Activated CD4-positive, alpha-beta T cell treated with anti-CD3 and anti-CD28 coated beads for 36 hours (primary cell): Measurements from ENCODE around the gene TNRC6A. TPM values are rescaled to one million over a fixed set of nuclear protein-coding genes. Genes with fewer than 3 reads are reported as not detected.
"Not testable (repeated sequence)": the region's sequence is repeated elsewhere in the genome, so short reads cannot be mapped to it uniquely, and the experiment has no call there.

Experiments
- ATAC-seq: fragments of 200-7000 bp; cut with Tn5 transposase; one replicate; pipeline ENCODE4 v1.10.0; 2021; ENCODE audit warnings: mild to moderate bottlenecking, moderate library complexity
- CTCF ChIA-PET: fragments of 350-600 bp; sonication (Branson Sonifier 250); formaldehyde crosslinking; loops from one replicate; lab custom pipeline; 2021; ENCODE audit warnings: antibody characterized with exemption; lab: Charles Lee
- POLR2A ChIA-PET: fragments of 350-600 bp; sonication (Branson Sonifier 250); formaldehyde crosslinking; loops from one replicate; lab custom pipeline; 2021; ENCODE audit warnings: antibody characterized with exemption, inconsistent platforms; lab: Charles Lee
- DNase-seq: peaks from one replicate; pipeline ENCODE4 v3.0.0-alpha.2; 2020
- H3K27ac Mint-ChIP-seq: one replicate; pipeline ENCODE4 v1.8.0; 2021; ENCODE audit warnings: mixed read lengths
- H3K27me3 Mint-ChIP-seq: one replicate; pipeline ENCODE4 v1.8.0; 2021; ENCODE audit warnings: mixed read lengths
- H3K36me3 Mint-ChIP-seq: one replicate; pipeline ENCODE4 v1.8.0; 2021; ENCODE audit warnings: low read depth, mixed read lengths
- H3K4me1 Mint-ChIP-seq: one replicate; pipeline ENCODE4 v1.8.0; 2021; ENCODE audit warnings: mixed read lengths
- H3K4me3 Mint-ChIP-seq: one replicate; pipeline ENCODE4 v1.8.0; 2021; ENCODE audit warnings: mild to moderate bottlenecking, moderate library complexity, mixed read lengths
- H3K9me3 Mint-ChIP-seq: one replicate; pipeline ENCODE4 v1.8.0; 2021; ENCODE audit warnings: low read depth, mixed read lengths
- intact Hi-C, 2 experiments: fragments of 100-400 bp; cut with DNase I in 1 of 2; cut with micrococcal nuclease in 1 of 2; formaldehyde crosslinking; loops; one replicate each; pipeline versions ENCODE4 v1.14.2 to v1.15.1; 2022 to 2024; cut with DNase I, micrococcal nuclease
- total RNA-seq, 2 experiments: library from RNA; stranded (reverse); gene quantifications; one replicate each; pipeline ENCODE4 v1.2.3, GENCODE V29; 2021

Gene TNRC6A
- total RNA-seq, 2 experiments from 2014 or later, result 34.6 to 46.1 TPM

DNA sequence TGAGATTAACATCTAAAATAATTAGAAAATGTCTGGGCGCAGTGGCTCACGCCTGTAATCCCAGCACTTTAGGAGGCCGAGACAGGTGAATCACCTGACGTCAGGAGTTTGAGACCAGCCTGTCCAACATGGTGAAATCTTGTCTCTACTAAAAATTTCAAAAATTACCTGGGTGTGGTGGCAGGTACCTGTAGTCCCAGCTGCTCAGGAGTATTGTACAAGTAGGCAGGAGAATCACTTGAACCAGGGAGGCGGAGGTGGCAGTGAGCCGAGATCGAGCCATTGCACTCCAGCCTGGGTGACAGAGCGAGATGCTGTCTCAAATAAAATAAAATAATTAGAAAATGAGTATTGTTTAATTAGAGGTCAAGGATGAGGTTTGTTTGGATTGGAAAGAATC is 13.2 kb downstream of the TNRC6A start:
- H3K27ac Mint-ChIP-seq, ATAC-seq, H3K9me3 Mint-ChIP-seq, H3K27me3 Mint-ChIP-seq, H3K4me3 Mint-ChIP-seq, intact Hi-C loops, DNase-seq, CTCF ChIA-PET, POLR2A ChIA-PET: not testable (repeated sequence)
- H3K4me1 Mint-ChIP-seq, result peaks cover 94% of the 10 kb centered on the region
- H3K36me3 Mint-ChIP-seq, result peaks cover 36% of the 10 kb centered on the region

DNA sequence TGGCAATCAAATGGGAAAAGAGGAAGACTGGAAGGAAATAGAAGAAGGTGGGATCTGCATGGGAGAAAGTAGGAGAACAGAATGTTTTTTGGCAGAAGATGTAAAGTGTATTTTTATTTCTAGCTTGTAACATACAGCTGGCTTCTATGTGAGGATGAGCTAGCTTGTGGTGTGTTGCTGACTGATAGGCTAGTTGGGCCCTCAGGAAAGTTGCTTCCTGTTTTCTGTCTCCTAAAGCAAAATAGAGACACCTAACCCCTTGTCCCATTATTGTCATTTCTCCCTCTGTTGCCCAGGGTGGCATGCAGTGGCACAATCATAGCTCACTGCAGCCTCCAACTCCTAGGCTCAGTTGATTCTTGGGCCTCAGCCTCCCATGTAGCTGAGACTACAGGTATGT is 15.9 kb downstream of the TNRC6A start:
- peaks cover 90% of the 10 kb centered on the region for H3K4me1 Mint-ChIP-seq
- ATAC-seq (no peak), DNase-seq (no peak)
- peak overlapping the region; percentile 15 for H3K27ac Mint-ChIP-seq
- peaks cover 41% of the 10 kb centered on the region for H3K36me3 Mint-ChIP-seq
- H3K4me3 Mint-ChIP-seq, result no peak overlapping the region
- H3K9me3 Mint-ChIP-seq, result no peaks in the 10 kb centered on the region
- intact Hi-C loops, result no loop called here
- CTCF ChIA-PET, result interaction anchor here (1.1 to 2.2 kb wide), 2 partner anchors 10 to 12 kb away, joined by 4 to 5 read pairs; no protein-coding TSS in a partner anchor
- POLR2A ChIA-PET, result no interaction called here
- no peaks in the 10 kb centered on the region for H3K27me3 Mint-ChIP-seq

DNA sequence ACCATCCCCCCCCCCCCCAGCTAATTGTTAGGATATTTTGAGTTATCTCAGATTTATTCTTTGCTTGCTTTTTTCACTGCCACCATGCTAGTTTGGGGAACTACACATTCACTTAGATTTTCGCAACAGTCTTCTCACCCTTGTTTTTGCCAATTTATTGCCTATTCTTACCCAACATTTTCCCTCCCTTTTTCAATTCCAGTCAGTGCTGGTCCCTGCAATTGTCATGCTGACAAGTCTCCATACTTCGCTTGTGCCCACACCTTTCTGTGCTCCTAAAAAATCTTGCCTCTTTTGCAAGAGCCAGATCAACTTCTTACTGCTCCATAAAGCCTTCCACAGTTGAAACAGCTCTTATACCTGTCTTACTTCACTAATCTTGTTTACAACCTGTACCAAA is 16.3 kb downstream of the TNRC6A start:
- intact Hi-C loops, result no loop called here
- ChIA-PET CTCF (interaction anchor here (1.1 to 2.2 kb wide), 2 partner anchors 11 to 12 kb away, joined by 4 to 5 read pairs; no protein-coding TSS in a partner anchor), POLR2A (no interaction called here)
- Mint-ChIP-seq H3K36me3 (peaks cover 41% of the 10 kb centered on the region), H3K27me3 (no peaks in the 10 kb centered on the region), H3K9me3 (no peaks in the 10 kb centered on the region), H3K27ac (no peak overlapping the region), H3K4me1 (peaks cover 88% of the 10 kb centered on the region), H3K4me3 (no peak overlapping the region)
- no peak for DNase-seq
- no peak for ATAC-seq

DNA sequence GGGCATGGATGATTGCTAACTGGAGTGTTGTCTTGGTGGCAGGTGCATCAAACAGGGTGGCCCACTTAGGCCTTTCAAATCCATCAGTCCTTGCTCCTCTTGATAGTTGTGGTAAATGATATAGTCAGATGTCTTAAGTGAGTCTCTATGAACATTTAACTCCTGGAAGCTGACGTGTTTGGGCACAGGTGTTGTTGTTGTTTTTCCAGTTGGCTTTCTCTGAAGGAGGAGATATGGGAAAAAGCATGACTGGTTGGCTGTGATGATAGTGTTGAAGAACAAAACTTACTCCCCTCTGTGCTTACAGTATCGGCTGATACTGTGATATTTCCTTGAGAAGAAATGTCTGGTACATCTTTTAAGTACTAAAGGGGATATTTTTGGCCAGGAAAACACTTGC is 18.0 kb downstream of the TNRC6A start:
- Mint-ChIP-seq H3K27ac (peak overlapping the region; percentile 75), H3K4me1 (peaks cover 85% of the 10 kb centered on the region), H3K4me3 (no peak overlapping the region), H3K36me3 (peaks cover 33% of the 10 kb centered on the region), H3K9me3 (no peaks in the 10 kb centered on the region), H3K27me3 (no peaks in the 10 kb centered on the region)
- CTCF ChIA-PET, result interaction anchor here (2.2 kb wide), 1 partner anchor 12 kb away, joined by 5 read pairs; no protein-coding TSS in a partner anchor
- intact Hi-C loops, result no loop called here
- ATAC-seq (no peak), DNase-seq (no peak)
- POLR2A ChIA-PET, result interaction anchor here (0.6 kb wide), 1 partner anchor 17 kb away, joined by 8 read pairs; no protein-coding TSS in a partner anchor

DNA sequence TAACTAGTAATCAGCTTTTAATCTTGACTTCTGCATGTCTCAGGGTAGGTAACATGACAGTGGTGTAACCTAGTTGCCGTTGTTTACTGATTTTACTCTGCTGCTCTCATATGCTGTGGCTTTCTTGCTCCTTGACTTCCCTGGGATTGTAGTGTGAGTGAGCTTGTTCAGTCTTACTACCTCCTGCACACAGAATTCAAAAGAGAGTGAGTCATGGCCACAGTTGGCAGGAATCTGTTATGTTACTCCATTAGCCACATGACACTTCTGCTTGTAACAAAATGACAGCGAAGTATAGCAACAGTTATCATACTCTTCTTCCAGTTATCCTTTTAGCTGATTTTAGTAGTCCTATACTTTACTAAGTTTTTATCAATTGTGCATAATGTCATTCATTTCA is 18.8 kb downstream of the TNRC6A start:
- Mint-ChIP-seq H3K4me1 (peaks cover 86% of the 10 kb centered on the region), H3K27ac (peak overlapping the region; percentile 66), H3K4me3 (no peak overlapping the region), H3K27me3 (no peaks in the 10 kb centered on the region), H3K9me3 (no peaks in the 10 kb centered on the region), H3K36me3 (peaks cover 33% of the 10 kb centered on the region)
- ChIA-PET POLR2A (interaction anchor here (0.6 to 1.0 kb wide), 6 partner anchors 15 to 209 kb away, joined by 3 to 8 read pairs (median 3); no protein-coding TSS in a partner anchor), CTCF (interaction anchor here (0.6 to 1.0 kb wide), 3 partner anchors 9 to 70 kb away, joined by 3 to 5 read pairs (median 3); no protein-coding TSS in a partner anchor)
- intact Hi-C loops, result loop anchor here (1.0 to 2.0 kb wide), 3 partner anchors 8 to 79 kb away; partner anchors contain the start of gene TNRC6A (in 1 of the 2)
- ATAC-seq (peak; percentile 91), DNase-seq (peak; percentile 40)

DNA sequence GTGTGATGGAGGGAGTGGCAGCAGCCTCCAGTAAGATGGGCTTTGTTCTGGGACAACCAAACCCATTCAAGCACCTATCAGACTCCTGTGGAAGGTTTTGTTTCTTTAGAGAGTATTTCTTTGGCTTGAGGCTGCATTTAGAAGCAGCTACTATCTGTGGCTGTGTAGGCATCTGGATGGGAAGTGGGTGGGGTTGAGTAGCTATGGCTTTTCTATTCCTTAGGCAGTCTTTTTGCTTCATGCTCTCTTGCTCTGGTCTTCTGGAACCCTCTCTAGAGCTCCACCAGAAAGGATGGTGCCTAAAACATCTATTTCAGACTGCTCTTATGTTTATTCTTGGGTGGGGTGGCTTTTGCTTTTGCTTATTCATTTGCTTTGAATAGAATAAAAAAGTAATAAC is 19.9 kb downstream of the TNRC6A start:
- Mint-ChIP-seq H3K4me1 (peaks cover 80% of the 10 kb centered on the region), H3K9me3 (no peaks in the 10 kb centered on the region), H3K27ac (peak overlapping the region; percentile 66), H3K27me3 (no peaks in the 10 kb centered on the region), H3K4me3 (no peak overlapping the region), H3K36me3 (peaks cover 29% of the 10 kb centered on the region)
- ChIA-PET CTCF (interaction anchor here (1.0 kb wide), 1 partner anchor 232 kb away, joined by 3 read pairs; no protein-coding TSS in a partner anchor), POLR2A (interaction anchor here (1.0 kb wide), 1 partner anchor 16 kb away, joined by 3 read pairs; no protein-coding TSS in a partner anchor)
- DNase-seq (no peak), ATAC-seq (no peak)
- intact Hi-C loops, result loop anchor here in 1 of 2 experiments (2.0 kb wide), 1 partner anchor 21 kb away; the partner anchor contains the start of gene TNRC6A

DNA sequence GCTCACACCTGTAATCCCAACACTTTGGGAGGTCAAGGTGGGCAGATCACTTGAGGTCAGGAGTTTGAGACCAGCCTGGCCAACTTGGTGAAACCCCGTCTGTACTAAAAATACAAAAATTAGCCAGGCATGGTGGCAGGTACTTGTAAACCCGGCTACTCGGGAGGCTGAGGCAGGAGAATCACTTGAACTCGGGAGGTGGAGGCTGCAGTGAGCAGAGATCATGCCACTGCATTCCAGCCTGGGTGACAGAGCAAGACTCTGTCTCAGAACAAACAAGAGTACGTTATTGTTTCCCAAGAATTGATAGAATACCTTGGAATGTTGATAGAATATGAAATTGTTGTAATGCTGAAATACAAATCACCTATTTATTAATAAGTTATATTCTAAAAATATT is 20.4 kb downstream of the TNRC6A start:
- POLR2A ChIA-PET, result interaction anchor here (0.6 kb wide), 1 partner anchor 101 kb away, joined by 6 read pairs; no protein-coding TSS in a partner anchor
- ATAC-seq, H3K27me3 Mint-ChIP-seq, H3K27ac Mint-ChIP-seq, H3K9me3 Mint-ChIP-seq, H3K4me3 Mint-ChIP-seq, DNase-seq: not testable (repeated sequence)
- intact Hi-C loops, result loop anchor here (2.0 to 10.0 kb wide), 2 partner anchors 21 to 205 kb away; partner anchors contain the start of gene TNRC6A (in 1 of the 2)
- peaks cover 80% of the 10 kb centered on the region for H3K4me1 Mint-ChIP-seq
- CTCF ChIA-PET, result interaction anchor here (1.0 to 1.8 kb wide), 4 partner anchors 12 to 233 kb away, joined by 3 to 5 read pairs (median 4); no protein-coding TSS in a partner anchor
- H3K36me3 Mint-ChIP-seq, result peaks cover 29% of the 10 kb centered on the region

DNA sequence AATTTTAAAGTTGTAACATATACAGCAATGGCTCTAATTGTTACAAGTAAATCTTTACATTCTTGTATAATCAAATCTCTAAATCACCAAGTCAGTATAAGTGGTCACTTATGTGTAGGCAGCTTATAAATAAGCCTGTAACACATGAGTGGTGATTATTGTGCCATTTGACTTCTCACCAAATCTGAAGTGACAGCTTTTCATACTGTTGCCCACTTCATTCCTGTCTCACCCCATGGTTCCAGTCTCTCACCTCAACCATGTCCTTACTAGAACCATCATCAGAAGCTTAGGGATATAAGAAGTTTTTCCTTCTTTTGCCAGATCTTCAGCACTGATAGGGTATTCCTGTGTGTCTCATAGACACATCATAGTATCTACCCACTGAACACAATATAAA is 23.5 kb downstream of the TNRC6A start:
- POLR2A ChIA-PET, result interaction anchor here (0.8 to 1.4 kb wide), 4 partner anchors 24 to 227 kb away, joined by 3 to 6 read pairs (median 3); no protein-coding TSS in a partner anchor
- intact Hi-C loops, result loop anchor here in 1 of 2 experiments (1.0 to 10.0 kb wide), 3 partner anchors 23 to 208 kb away; no protein-coding TSS in a partner anchor
- Mint-ChIP-seq H3K36me3 (peaks cover 13% of the 10 kb centered on the region), H3K27ac (peak overlapping the region; percentile 88), H3K4me3 (peak overlapping the region; percentile 38), H3K9me3 (no peaks in the 10 kb centered on the region), H3K4me1 (peaks cover 69% of the 10 kb centered on the region), H3K27me3 (no peaks in the 10 kb centered on the region)
- CTCF ChIA-PET, result interaction anchor here (0.6 to 1.2 kb wide), 5 partner anchors 9 to 480 kb away, joined by 3 to 5 read pairs (median 3); no protein-coding TSS in a partner anchor
- ATAC-seq, result peak; percentile 16
- DNase-seq, result no peak

DNA sequence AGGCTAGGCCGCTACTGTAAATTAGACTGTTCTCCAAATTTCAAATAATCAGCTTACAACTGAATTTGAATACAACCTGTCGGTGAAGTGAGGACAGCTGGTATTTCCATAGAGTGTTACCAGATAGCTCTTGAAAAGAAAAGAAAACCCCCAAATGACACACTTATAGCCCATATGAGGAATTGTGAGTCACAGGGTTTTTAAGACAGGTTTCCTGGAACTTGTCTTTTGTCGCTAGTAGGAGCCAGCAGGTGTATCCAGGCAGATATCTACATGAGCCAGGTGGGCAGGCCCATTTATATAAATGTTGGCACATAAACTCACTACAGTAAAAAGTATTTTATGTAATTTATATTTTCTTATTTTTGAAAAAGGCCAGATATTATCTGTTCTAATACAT is 24.0 kb downstream of the TNRC6A start:
- Mint-ChIP-seq H3K9me3 (no peaks in the 10 kb centered on the region), H3K4me1 (peaks cover 64% of the 10 kb centered on the region), H3K4me3 (peak overlapping the region; percentile 38), H3K36me3 (peaks cover 13% of the 10 kb centered on the region), H3K27ac (peak overlapping the region; percentile 88), H3K27me3 (no peaks in the 10 kb centered on the region)
- intact Hi-C loops, result loop anchor here in 1 of 2 experiments (1.0 to 10.0 kb wide), 3 partner anchors 23 to 209 kb away; no protein-coding TSS in a partner anchor
- ChIA-PET POLR2A (interaction anchor here (0.8 to 1.4 kb wide), 4 partner anchors 25 to 226 kb away, joined by 3 to 6 read pairs (median 3); no protein-coding TSS in a partner anchor), CTCF (interaction anchor here (0.6 to 1.2 kb wide), 5 partner anchors 8 to 480 kb away, joined by 3 to 5 read pairs (median 3); no protein-coding TSS in a partner anchor)
- peak; percentile 48 for DNase-seq
- ATAC-seq, result peak; percentile 95

DNA sequence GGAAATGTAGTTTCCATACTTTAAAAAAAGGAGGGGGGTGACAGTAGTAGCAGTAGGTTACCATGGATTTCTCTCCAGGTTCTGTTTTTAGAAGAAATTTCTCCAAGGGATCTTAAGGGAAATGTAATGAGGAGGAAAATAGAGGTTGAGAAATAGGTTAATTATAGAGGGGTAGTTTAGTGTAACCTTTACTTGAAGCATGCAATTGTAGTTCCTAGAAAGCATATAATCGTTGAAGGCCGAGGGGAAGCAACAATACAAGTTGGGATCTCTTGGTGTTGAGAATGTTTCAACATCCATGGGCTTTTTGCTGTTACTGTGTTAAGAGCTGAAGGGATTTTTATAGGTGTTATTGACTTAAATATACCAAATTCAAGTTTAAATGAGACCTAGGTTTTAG is 25.1 kb downstream of the TNRC6A start:
- POLR2A ChIA-PET, result no interaction called here
- H3K4me3 Mint-ChIP-seq, result no peak overlapping the region
- DNase-seq (no peak), ATAC-seq (no peak)
- H3K36me3 Mint-ChIP-seq, result peaks cover 5% of the 10 kb centered on the region
- H3K27ac Mint-ChIP-seq, result peak overlapping the region; percentile 63
- no peaks in the 10 kb centered on the region for H3K27me3 Mint-ChIP-seq
- intact Hi-C loops, result loop anchor here in 1 of 2 experiments (10.0 kb wide), 1 partner anchor 210 kb away; no protein-coding TSS in a partner anchor
- H3K4me1 Mint-ChIP-seq, result peaks cover 53% of the 10 kb centered on the region
- CTCF ChIA-PET, result interaction anchor here (0.9 to 1.3 kb wide), 4 partner anchors 13 to 155 kb away, joined by 3 to 5 read pairs (median 4); no protein-coding TSS in a partner anchor
- no peaks in the 10 kb centered on the region for H3K9me3 Mint-ChIP-seq
